ENCODE results near the gene ANKRD29. TPM values are rescaled to one million over a fixed set of nuclear protein-coding genes. Genes with fewer than 3 reads are reported as not detected.

Gene ANKRD29
- total and polyA plus RNA-seq, 2 of the 4 experiments (the other 2 are of a cell fraction), result 0.18 to 0.31 TPM

- Histone ChIP-seq H3K9me3 (ENCODE audit: control insufficient read depth, insufficient read depth, low read length) (peaks cover 12% of the 10 kb centered on the region), H3K4me3 (ENCODE audit: insufficient read depth, low read depth, low read length) (no peak overlapping the region), H4K8ac (ENCODE audit: low read depth in 2 of 2, low read length in 2 of 2) (no peak overlapping the region), H3K4me2 (ENCODE audit: low read depth, low read length) (no peak overlapping the region), H4K5ac (ENCODE audit: low read depth, low read length) (no peak overlapping the region), H2AFZ (replicated peaks; ENCODE audit: low read length, poor library complexity) (no peak overlapping the region), H3K27ac (ENCODE audit: insufficient read depth, low read length) (no peak overlapping the region), H2BK120ac (ENCODE audit: low read depth, low read length) (no peak overlapping the region), H3K4ac (ENCODE audit: low read depth, low read length) (no peak overlapping the region), H3K4me1 (ENCODE audit: control insufficient read depth, insufficient read depth, low read length) (peaks cover 7% of the 10 kb centered on the region; the same call in 1 of the 2 replicates), H3K14ac (replicated peaks; ENCODE audit: low read depth, low read length) (no peak overlapping the region), H3K18ac (ENCODE audit: low read depth, low read length) (no peak overlapping the region), H4K91ac (ENCODE audit: insufficient read depth, low read depth, low read length) (no peak overlapping the region), H3K23ac (ENCODE audit: low read depth, low read length) (no peak overlapping the region), H2BK20ac (ENCODE audit: low read depth, low read length) (no peak overlapping the region), H2BK5ac (ENCODE audit: low read depth, low read length, poor library complexity, severe bottlenecking) (no peak overlapping the region), H3K27me3 (ENCODE audit: control insufficient read depth, insufficient read depth, low read length) (peaks cover 27% of the 10 kb centered on the region), H3K9ac (ENCODE audit: low read depth, low read length) (no peak overlapping the region), H2AK9ac (replicated peaks; ENCODE audit: low read depth, low read length, poor library complexity) (no peak overlapping the region), H3K36me3 (ENCODE audit: control insufficient read depth, insufficient read depth, low read length) (no peaks in the 10 kb centered on the region), H2BK15ac (ENCODE audit: low read depth, low read length) (no peak overlapping the region), H2AK5ac (ENCODE audit: low read depth, low read length) (no peak overlapping the region), H3K79me1 (ENCODE audit: low read depth in 1 of 2, low read length in 2 of 2) (no peaks in the 10 kb centered on the region), H4K20me1 (ENCODE audit: insufficient read depth, low read length) (no peaks in the 10 kb centered on the region), H3K9me1 (ENCODE audit: insufficient read depth, low read length) (peaks cover 3% of the 10 kb centered on the region; the same call in 1 of the 2 replicates), H3K56ac (ENCODE audit: extremely low read depth, insufficient read depth, low read length) (no peak overlapping the region)
- TF ChIP-seq RAD21 (IDR thresholded peaks at IDR 0.05; ENCODE audit: low read length), result no peak
- no peak for TF ChIP-seq FOS (IDR thresholded peaks at IDR 0.05; ENCODE audit: low read depth, low read length)
- ATAC-seq (ENCODE audit: low read depth), result no peak
- no peak for DNase-seq
- in situ Hi-C loops (cut with MboI; ENCODE audit: low sequenced_read_pairs), result no loop called here
- BruUV-seq (replicated peaks), result no TSS peak
- intact Hi-C loops (cut with micrococcal nuclease), result no loop called here
- ChIA-PET POLR2A (ENCODE audit: unreplicated experiment) (no interaction called here), CTCF (interaction anchor here (0.6 to 1.2 kb wide), 3 partner anchors 11 to 62 kb away, joined by 3 to 4 read pairs (median 4); no protein-coding TSS in a partner anchor)
- dilution Hi-C loops (cut with HindIII; ENCODE audit: low sequenced_read_pairs, unreplicated experiment), result no loop called here
- WGBS, 2 experiments (ENCODE audit: extremely low coverage in 2 of 2, insufficient read length in 1 of 2), result no CpG with 5 or more reads among the region's 2 CpGs
These were observed 22.7 kb downstream of the ANKRD29 start for GRCh38 chr18:23640052-23640451.

Measured in IMR-90 (cell line).